SK-N-SH (cell line): ENCODE results near the gene GSTA1.
"Not testable (repeated sequence)": the region's sequence is repeated elsewhere in the genome, so short reads cannot be mapped to it uniquely, and the experiment has no call there.

ENCODE experiments used
- CTCF ChIP-seq: fragments of 200-600 bp; sonication (generic); IDR thresholded peaks from 2 replicates; pipeline ENCODE4 v1.6.1; 2017; ENCODE audit warnings: antibody characterized with exemption, mild to moderate bottlenecking, moderate library complexity
- FOXM1 ChIP-seq: IDR thresholded peaks from 2 replicates; pipeline ENCODE4 v1.4.0; 2012; ENCODE audit warnings: low read depth, mild to moderate bottlenecking
- GABPA ChIP-seq: IDR thresholded peaks from 2 replicates; pipeline ENCODE4 v1.4.0; 2012; ENCODE audit warnings: low read depth, mild to moderate bottlenecking
- GATA2 ChIP-seq: sonication (generic); formaldehyde crosslinking; IDR thresholded peaks from 2 replicates; pipeline ENCODE4 v1.5.0; 2020; ENCODE audit warnings: mild to moderate bottlenecking, missing genetic modification reagents
- JUND ChIP-seq: IDR thresholded peaks from 2 replicates; pipeline ENCODE4 v1.4.0; 2012
- NRF1 ChIP-seq: IDR thresholded peaks from 2 replicates; pipeline ENCODE4 v1.6.1; 2012; ENCODE audit warnings: low read depth, mild to moderate bottlenecking, low read length
- PBX3 ChIP-seq: IDR thresholded peaks from 2 replicates; pipeline ENCODE4; 2012
- TAF1 ChIP-seq: IDR thresholded peaks from 2 replicates; pipeline ENCODE4 v1.6.1; 2012; ENCODE audit warnings: low read depth, mild to moderate bottlenecking, low read length, moderate library complexity, borderline replicate concordance

- not testable (repeated sequence) for TF ChIP-seq JUND, PBX3, NRF1, GABPA, FOXM1, TAF1, CTCF, GATA2
Observed at GRCh38 chr6:52814545-52814944, 10.9 kb upstream of the GSTA1 start.
